WTC11 (cell line): ENCODE measurements around the gene SDF2L1. TPM values are rescaled to one million over a fixed set of nuclear protein-coding genes. Genes with fewer than 3 reads are reported as not detected.
A peak's percentile ranks its signal among the peaks of the same experiment; 100 is the strongest.

Source experiments
- ATAC-seq: fragments of 200-7000 bp; cut with Tn5 transposase; 2 replicates; pipeline ENCODE4 v1.10.0; 2021; ENCODE audit warnings: mild to moderate bottlenecking, moderate library complexity
- CTCF ChIA-PET: fragments of 300-600 bp; sonication (Branson Sonifier 250); formaldehyde crosslinking; loops from one replicate; lab custom pipeline; 2021; ENCODE audit warnings: antibody characterized with exemption; lab: Charles Lee
- POLR2A ChIA-PET: fragments of 350-600 bp; sonication (Branson Sonifier 250); formaldehyde crosslinking; loops from one replicate; lab custom pipeline; 2021; ENCODE audit warnings: antibody characterized with exemption; lab: Charles Lee
- DNase-seq: peaks from one replicate; pipeline ENCODE4 v3.0.0; 2021; ENCODE audit warnings: low spot score
- H3K27ac Mint-ChIP-seq: 2 replicates; pipeline ENCODE4 v1.8.0; 2021; ENCODE audit warnings: mixed read lengths
- H3K27me3 Mint-ChIP-seq: 2 replicates; pipeline ENCODE4 v1.8.0; 2021; ENCODE audit warnings: low read depth, mild to moderate bottlenecking, moderate library complexity, mixed read lengths
- H3K36me3 Mint-ChIP-seq: 2 replicates; pipeline ENCODE4 v1.8.0; 2021; ENCODE audit warnings: mixed read lengths
- H3K4me1 Mint-ChIP-seq: 2 replicates; pipeline ENCODE4 v1.8.0; 2022; ENCODE audit warnings: mixed read lengths
- H3K4me3 Mint-ChIP-seq: 2 replicates; pipeline ENCODE4 v1.8.0; 2021; ENCODE audit warnings: mild to moderate bottlenecking, moderate library complexity, mixed read lengths
- H3K9me3 Mint-ChIP-seq: 2 replicates; pipeline ENCODE4 v1.8.0; 2021; ENCODE audit warnings: mixed read lengths
- FOXJ3 ChIP-seq: sonication (generic); formaldehyde crosslinking; IDR thresholded peaks from 2 replicates; pipeline ENCODE4 v1.9.0; 2021; ENCODE audit warnings: missing genetic modification reagents, mild to moderate bottlenecking, borderline replicate concordance
- FOXP1 ChIP-seq: sonication (generic); formaldehyde crosslinking; IDR thresholded peaks from 2 replicates; pipeline ENCODE4 v1.8.0; 2022; ENCODE audit warnings: missing genetic modification reagents, mild to moderate bottlenecking, moderate library complexity, borderline replicate concordance
- JUN ChIP-seq: sonication (generic); formaldehyde crosslinking; IDR thresholded peaks from 2 replicates; pipeline ENCODE4 v1.8.0; 2023; ENCODE audit warnings: mild to moderate bottlenecking, missing genetic modification reagents
- NFE2L1 ChIP-seq: sonication (generic); formaldehyde crosslinking; IDR thresholded peaks from 2 replicates; pipeline ENCODE4 v1.8.1; 2023; ENCODE audit warnings: missing genetic modification reagents
- NFYB ChIP-seq: sonication (generic); formaldehyde crosslinking; conservative IDR thresholded peaks from 2 replicates; pipeline ENCODE4 v1.8.0; 2022; ENCODE audit warnings: low read depth, missing genetic modification reagents
- NR2C2 ChIP-seq: sonication (generic); formaldehyde crosslinking; IDR thresholded peaks from 2 replicates; pipeline ENCODE4 v1.8.0; 2022; ENCODE audit warnings: mild to moderate bottlenecking, missing genetic modification reagents
- PRRX2 ChIP-seq: fragments of 250-450 bp; sonication (Bioruptor Pico); IDR thresholded peaks from 2 replicates; pipeline ENCODE4 v1.8.0; 2021; ENCODE audit warnings: mild to moderate bottlenecking
- RORB ChIP-seq: fragments of 250-450 bp; sonication (Bioruptor Pico); IDR thresholded peaks from 2 replicates; pipeline ENCODE4 v1.9.0; 2021; ENCODE audit warnings: mild to moderate bottlenecking
- SOX15 ChIP-seq: fragments of 250-450 bp; sonication (Bioruptor Pico); IDR thresholded peaks from 2 replicates; pipeline ENCODE4 v1.9.0; 2021; ENCODE audit warnings: mild to moderate bottlenecking
- ZNF416 ChIP-seq: fragments of 250-450 bp; sonication (Bioruptor Pico); IDR thresholded peaks from 2 replicates; pipeline ENCODE4 v1.9.0; 2021; ENCODE audit warnings: mild to moderate bottlenecking, inconsistent platforms
- ZNF423 ChIP-seq: fragments of 250-450 bp; sonication (Bioruptor Pico); IDR thresholded peaks from 2 replicates; pipeline ENCODE4 v2.1.2; 2022; ENCODE audit warnings: mild to moderate bottlenecking, moderate library complexity
- ZNF671 ChIP-seq: fragments of 250-450 bp; sonication (Bioruptor Pico); IDR thresholded peaks from 2 replicates; pipeline ENCODE4 v1.8.0; 2021; ENCODE audit warnings: mild to moderate bottlenecking
- total RNA-seq: library from RNA; stranded (reverse); gene quantifications from 3 replicates; pipeline ENCODE4 v1.2.3, GENCODE V29; 2021
- TF ChIP-seq, protein P1 (sequence below): sonication (generic); formaldehyde crosslinking; IDR thresholded peaks from 2 replicates; pipeline ENCODE4 v1.8.1; 2022; ENCODE audit warnings: missing genetic modification reagents, borderline replicate concordance
- TF ChIP-seq, protein P2 (sequence below): sonication (generic); formaldehyde crosslinking; IDR thresholded peaks from 2 replicates; pipeline ENCODE4 v1.8.0; 2022; ENCODE audit warnings: mild to moderate bottlenecking, missing genetic modification reagents
- TF ChIP-seq, protein P3 (sequence below): fragments of 250-450 bp; sonication (Bioruptor Pico); IDR thresholded peaks from 2 replicates; pipeline ENCODE4 v1.9.0; 2021; ENCODE audit warnings: mild to moderate bottlenecking
- TF ChIP-seq, protein P4 (sequence below): sonication (generic); formaldehyde crosslinking; IDR thresholded peaks from 2 replicates; pipeline ENCODE4 v1.8.0; 2023; ENCODE audit warnings: missing genetic modification reagents

The SDF2L1 gene
- total RNA-seq, 1 experiment from 2014 or later = 73.6 TPM

DNA sequence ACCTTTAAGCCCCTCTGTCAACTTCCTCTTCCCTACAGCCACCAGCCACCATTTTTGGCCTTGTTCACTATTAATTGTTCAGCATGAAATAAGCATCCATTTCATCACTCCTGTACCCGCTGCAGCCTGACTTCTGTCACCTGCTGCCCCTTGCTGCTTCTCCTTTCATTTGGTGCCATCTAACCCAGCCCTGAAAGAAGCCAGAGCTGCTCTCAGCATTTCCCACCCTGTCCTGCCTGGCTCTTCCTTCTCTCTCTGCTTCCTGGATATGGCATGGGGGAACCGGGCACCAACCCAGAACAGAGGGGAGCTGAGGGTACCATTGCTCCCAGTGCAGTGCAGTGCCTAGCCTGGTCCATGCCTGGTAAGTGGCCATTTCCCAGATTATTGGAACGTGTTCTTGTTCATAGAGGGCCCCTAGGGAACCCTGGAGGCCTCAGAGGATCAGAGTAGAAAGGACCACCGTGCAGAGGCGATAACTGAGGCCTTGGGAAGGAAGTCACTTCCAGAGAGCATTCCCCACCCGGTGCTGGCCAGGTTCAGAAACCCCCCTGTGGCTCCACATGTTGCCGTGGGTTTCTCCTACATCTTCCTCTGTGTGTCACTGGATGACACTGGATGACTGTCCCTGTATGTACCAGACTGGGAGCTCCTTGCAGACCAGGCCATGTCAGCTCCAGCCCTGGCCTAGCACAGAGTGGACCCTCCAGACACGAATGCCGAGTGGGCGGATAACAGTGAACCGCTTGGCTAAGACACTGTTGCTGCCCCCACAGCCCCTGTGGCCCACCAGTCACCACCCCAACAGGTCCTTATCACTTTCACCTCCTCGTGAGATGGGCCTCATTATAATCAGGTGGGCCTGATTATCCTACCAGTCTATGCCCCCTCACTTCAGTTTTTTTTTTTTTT lies 17.0 kb upstream of the SDF2L1 start (continued):
- TF ChIP-seq, protein P1, sequence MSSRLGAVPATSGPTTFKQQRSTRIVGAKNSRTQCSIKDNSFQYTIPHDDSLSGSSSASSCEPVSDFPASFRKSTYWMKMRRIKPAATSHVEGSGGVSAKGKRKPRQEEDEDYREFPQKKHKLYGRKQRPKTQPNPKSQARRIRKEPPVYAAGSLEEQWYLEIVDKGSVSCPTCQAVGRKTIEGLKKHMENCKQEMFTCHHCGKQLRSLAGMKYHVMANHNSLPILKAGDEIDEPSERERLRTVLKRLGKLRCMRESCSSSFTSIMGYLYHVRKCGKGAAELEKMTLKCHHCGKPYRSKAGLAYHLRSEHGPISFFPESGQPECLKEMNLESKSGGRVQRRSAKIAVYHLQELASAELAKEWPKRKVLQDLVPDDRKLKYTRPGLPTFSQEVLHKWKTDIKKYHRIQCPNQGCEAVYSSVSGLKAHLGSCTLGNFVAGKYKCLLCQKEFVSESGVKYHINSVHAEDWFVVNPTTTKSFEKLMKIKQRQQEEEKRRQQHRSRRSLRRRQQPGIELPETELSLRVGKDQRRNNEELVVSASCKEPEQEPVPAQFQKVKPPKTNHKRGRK (CRISPR knock-in tag) = no peak
- TF ChIP-seq ZNF416 = no peak
- TF ChIP-seq, protein P2, sequence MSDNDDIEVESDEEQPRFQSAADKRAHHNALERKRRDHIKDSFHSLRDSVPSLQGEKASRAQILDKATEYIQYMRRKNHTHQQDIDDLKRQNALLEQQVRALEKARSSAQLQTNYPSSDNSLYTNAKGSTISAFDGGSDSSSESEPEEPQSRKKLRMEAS (CRISPR knock-in tag) = no peak

DNA sequence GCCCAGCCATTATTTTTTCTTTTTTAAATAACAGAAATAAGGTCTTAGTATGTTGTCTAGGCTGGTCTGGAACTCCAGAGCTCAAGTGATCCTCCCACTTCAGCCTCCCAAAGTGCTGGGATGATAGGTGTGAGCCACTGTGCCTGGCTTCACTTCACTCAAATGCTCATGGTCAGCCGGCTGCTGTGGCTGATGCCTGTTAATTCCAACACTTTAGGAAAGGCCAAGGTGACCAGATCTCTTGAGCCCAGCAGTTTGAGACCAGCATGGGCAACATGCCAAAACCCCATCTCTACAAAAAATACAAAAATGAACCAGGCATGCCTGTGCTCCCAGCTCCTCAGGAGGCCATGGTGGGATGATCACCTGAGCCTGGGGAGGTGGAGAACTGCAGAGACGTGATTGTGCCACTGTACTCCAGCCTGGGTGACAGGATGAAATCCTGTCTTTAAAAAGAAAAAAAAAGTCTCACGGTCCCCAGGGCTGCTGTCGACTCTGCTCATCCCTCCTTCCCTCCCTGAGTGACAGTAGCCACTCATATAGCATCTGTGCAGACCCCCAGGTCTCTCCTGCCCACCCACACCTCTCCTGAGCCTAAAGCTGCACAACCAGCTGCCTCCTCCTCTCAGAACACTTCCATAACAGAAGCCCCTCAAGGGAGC lies 15.9 kb upstream of the SDF2L1 start:
- H3K4me3 Mint-ChIP-seq = no peak overlapping the region
- POLR2A ChIA-PET = interaction anchor here (0.6 kb wide), 1 partner anchor 23 kb away, joined by 3 read pairs; no protein-coding TSS in a partner anchor
- TF ChIP-seq NR2C2 (no peak), ZNF423 (CRISPR knock-in tag) (no peak), PRRX2 (no peak), FOXP1 (CRISPR knock-in tag) (no peak), NFE2L1 (no peak), RORB (CRISPR knock-in tag) (no peak), JUN (no peak), FOXJ3 (no peak), SOX15 (CRISPR knock-in tag) (no peak)
- TF ChIP-seq, protein P3, sequence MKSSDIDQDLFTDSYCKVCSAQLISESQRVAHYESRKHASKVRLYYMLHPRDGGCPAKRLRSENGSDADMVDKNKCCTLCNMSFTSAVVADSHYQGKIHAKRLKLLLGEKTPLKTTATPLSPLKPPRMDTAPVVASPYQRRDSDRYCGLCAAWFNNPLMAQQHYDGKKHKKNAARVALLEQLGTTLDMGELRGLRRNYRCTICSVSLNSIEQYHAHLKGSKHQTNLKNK (CRISPR knock-in tag) = no peak
- CTCF ChIA-PET = interaction anchor here (5.2 to 13.4 kb wide), 2 partner anchors 16 to 20 kb away, joined by 91 to 273 read pairs; partner anchors contain the start of gene SDF2L1
- H3K9me3 Mint-ChIP-seq = no peaks in the 10 kb centered on the region
- DNase-seq (no peak), ATAC-seq (no peak)
- peaks cover 6% of the 10 kb centered on the region for H3K27me3 Mint-ChIP-seq
- H3K36me3 Mint-ChIP-seq = peaks cover 18% of the 10 kb centered on the region
- peaks cover 24% of the 10 kb centered on the region for H3K4me1 Mint-ChIP-seq
- peak overlapping the region; percentile 42; the same call in 1 of the 2 replicates for H3K27ac Mint-ChIP-seq

DNA sequence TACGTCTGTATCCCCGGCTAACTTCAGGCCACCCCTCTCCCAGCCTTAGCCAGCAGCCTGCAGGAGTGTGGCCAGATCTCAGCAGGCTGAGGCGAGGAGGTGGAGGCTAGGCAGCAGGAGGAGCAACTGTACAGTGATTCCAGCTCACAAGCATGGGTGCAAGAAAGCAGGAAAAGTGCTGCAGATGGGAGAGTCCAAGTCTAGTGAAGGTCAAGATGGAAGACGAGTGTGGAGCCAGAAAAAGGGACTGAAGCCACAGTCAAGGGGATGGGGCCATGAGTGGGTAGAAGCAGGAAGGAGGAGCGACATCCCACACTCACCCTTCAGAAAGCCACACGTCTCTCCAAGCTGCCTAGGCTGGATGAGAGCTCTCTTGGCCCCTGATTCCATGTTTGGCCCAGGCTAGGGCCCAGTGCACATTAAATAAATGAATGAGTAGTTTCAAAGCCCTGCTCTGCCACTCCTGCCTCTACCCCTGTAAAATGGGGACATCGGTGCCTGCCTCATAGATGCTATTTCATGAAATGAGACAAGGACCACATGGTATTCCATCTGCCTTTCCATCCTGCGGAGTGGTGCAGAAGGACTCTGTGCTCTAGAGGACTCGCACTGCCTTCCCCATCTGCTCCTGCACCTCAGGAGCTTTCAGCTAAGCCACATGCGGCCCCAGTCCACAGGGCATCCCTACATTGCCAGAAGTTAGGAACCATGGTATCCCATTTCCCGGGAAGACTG lies 15.2 kb upstream of the SDF2L1 start:
- peaks cover 24% of the 10 kb centered on the region for H3K4me1 Mint-ChIP-seq
- POLR2A ChIA-PET = interaction anchor here (0.6 kb wide), 1 partner anchor 23 kb away, joined by 3 read pairs; no protein-coding TSS in a partner anchor
- peaks cover 18% of the 10 kb centered on the region for H3K36me3 Mint-ChIP-seq
- CTCF ChIA-PET = interaction anchor here (5.2 to 13.4 kb wide), 2 partner anchors 15 to 19 kb away, joined by 91 to 273 read pairs; partner anchors contain the start of gene SDF2L1
- TF ChIP-seq, protein P4, sequence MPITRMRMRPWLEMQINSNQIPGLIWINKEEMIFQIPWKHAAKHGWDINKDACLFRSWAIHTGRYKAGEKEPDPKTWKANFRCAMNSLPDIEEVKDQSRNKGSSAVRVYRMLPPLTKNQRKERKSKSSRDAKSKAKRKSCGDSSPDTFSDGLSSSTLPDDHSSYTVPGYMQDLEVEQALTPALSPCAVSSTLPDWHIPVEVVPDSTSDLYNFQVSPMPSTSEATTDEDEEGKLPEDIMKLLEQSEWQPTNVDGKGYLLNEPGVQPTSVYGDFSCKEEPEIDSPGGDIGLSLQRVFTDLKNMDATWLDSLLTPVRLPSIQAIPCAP (CRISPR knock-in tag) = peak; percentile 48; the same call in 1 of the 2 replicates
- no peak for TF ChIP-seq NFYB
- TF ChIP-seq ZNF671 (CRISPR knock-in tag) = no peak
- DNase-seq = no peak
- no peak for ATAC-seq
- H3K9me3 Mint-ChIP-seq = no peaks in the 10 kb centered on the region
- H3K4me3 Mint-ChIP-seq = no peak overlapping the region
- H3K27me3 Mint-ChIP-seq = peaks cover 11% of the 10 kb centered on the region
- H3K27ac Mint-ChIP-seq = peak overlapping the region; percentile 42; the same call in 1 of the 2 replicates
